K562 (cell line): ENCODE results near the gene WDR35. TPM values are rescaled to one million over a fixed set of nuclear protein-coding genes. Genes with fewer than 3 reads are reported as not detected.

ENCODE experiments used
- ATAC-seq: fragments of 200-7000 bp; cut with Tn5 transposase; 3 replicates; pipeline ENCODE4 v1.9.1; 2020; ENCODE audit warnings: moderate library complexity
- BruUV-seq: library from RNA; stranded (reverse); fragments of 400-500 nt; replicated peaks from 2 replicates; lab custom pipeline; 2021; lab: Mats Ljungman, UMichigan
- CTCF ChIA-PET: fragments of 300-600 bp; formaldehyde crosslinking; extraction: SDS; loops from one replicate; lab custom pipeline; 2021; ENCODE audit warnings: low intra/inter-chr PET ratio; lab: Yijun Ruan, JAX
- POLR2A ChIA-PET: fragments of 300-600, 350-650 bp; sonication (Branson Sonifier 250); formaldehyde crosslinking; extraction: SDS; loops from one replicate; lab custom pipeline; 2021; ENCODE audit warnings: antibody characterized with exemption, inconsistent platforms; lab: Yijun Ruan, JAX
- DNase-seq, 4 experiments: peaks; one replicate each; pipeline versions ENCODE4 v3.0.0 to v3.0.0-alpha.2; 2011 to 2018; ENCODE audit warnings: low spot score in 3 of 4, mixed read lengths in 3 of 4; ENCODE audit errors: extremely low read depth in 1 of 4
- FAIRE-seq: peaks from 2 replicates; lab custom pipeline; 2011; peaks lifted over from hg19 to GRCh38; lab: Jason Lieb, UNC
- H2AFZ ChIP-seq: 2 replicates; pipeline ENCODE4 v1.6.0; 2011; ENCODE audit warnings: low read depth, low read length, control low read depth, inconsistent platforms
- H3K27ac ChIP-seq: fragments of 200-600 bp; 3 replicates; pipeline ENCODE4 v1.8.0; 2011; ENCODE audit warnings: low read depth, mild to moderate bottlenecking, control low read depth, inconsistent platforms, low read length, moderate library complexity, mixed read lengths; ENCODE audit errors: extremely low read depth
- H3K27me3 ChIP-seq, 2 experiments: fragments of 300-600 bp in 1 of 2; 2 replicates in 1 of 2; 3 replicates in 1 of 2; pipeline versions ENCODE4 v1.6.0 to v1.8.0; 2011; ENCODE audit warnings: inconsistent platforms in 2 of 2, low read length in 2 of 2, mild to moderate bottlenecking in 1 of 2, mixed read lengths in 1 of 2, moderate library complexity in 1 of 2; ENCODE audit not compliant: control insufficient read depth in 2 of 2, insufficient read depth in 2 of 2
- H3K36me3 ChIP-seq: fragments of 300-600 bp; 3 replicates; pipeline ENCODE4 v1.8.0; 2011; ENCODE audit warnings: mild to moderate bottlenecking, low read length, inconsistent platforms; ENCODE audit not compliant: control insufficient read depth, insufficient read depth
- H3K4me1 ChIP-seq, 2 experiments: fragments of 200-600 bp in 1 of 2; replicated peaks in 1 of 2; 2 replicates in 1 of 2; 3 replicates in 1 of 2; pipeline versions ENCODE4 v1.5.1 to v1.8.0; 2011; ENCODE audit warnings: inconsistent platforms in 2 of 2, low read length in 2 of 2, mild to moderate bottlenecking in 1 of 2, mixed read lengths in 1 of 2, moderate library complexity in 1 of 2; ENCODE audit not compliant: control insufficient read depth in 2 of 2, insufficient read depth in 2 of 2
- H3K4me2 ChIP-seq: 2 replicates; pipeline ENCODE4 v1.6.1; 2011; ENCODE audit warnings: low read length, control low read depth, inconsistent platforms, mixed read lengths; ENCODE audit not compliant: insufficient read depth
- H3K4me3 ChIP-seq: fragments of 200-600 bp; sonication (generic), shearing (Covaris generic); 2 replicates; pipeline ENCODE4 v1.5.1; 2016; ENCODE audit warnings: control low read depth, inconsistent platforms
- H3K79me2 ChIP-seq: fragments of 200-600 bp; 3 replicates; pipeline ENCODE4 v1.8.0; 2011; ENCODE audit warnings: low read length, inconsistent platforms; ENCODE audit not compliant: control insufficient read depth, insufficient read depth
- H3K9ac ChIP-seq, 2 experiments: 2 replicates each; pipeline versions ENCODE4 v1.6.0 to v1.6.1; 2011; ENCODE audit warnings: low read depth in 2 of 2, low read length in 2 of 2, control low read depth in 1 of 2, inconsistent platforms in 1 of 2, mild to moderate bottlenecking in 1 of 2, mixed read lengths in 1 of 2; ENCODE audit not compliant: insufficient read depth in 1 of 2
- H3K9me1 ChIP-seq: one replicate; pipeline ENCODE4 v1.6.0; 2011; ENCODE audit warnings: inconsistent platforms, mild to moderate bottlenecking, low read length, moderate library complexity; ENCODE audit not compliant: control insufficient read depth, insufficient read depth
- H3K9me3 ChIP-seq: replicated peaks from 2 replicates; pipeline ENCODE4 v1.5.1; 2011; ENCODE audit warnings: low read depth, low read length, inconsistent platforms; ENCODE audit not compliant: control insufficient read depth, insufficient read depth
- H4K20me1 ChIP-seq: replicated peaks from 2 replicates; pipeline ENCODE4 v1.6.1; 2011; ENCODE audit warnings: low read length, inconsistent platforms, mixed read lengths; ENCODE audit not compliant: control insufficient read depth, insufficient read depth
- DACH1 ChIP-seq: fragments of 450-650 bp; IDR thresholded peaks from 2 replicates; pipeline ENCODE4 v1.6.1; 2018; ENCODE audit not compliant: partially characterized antibody
- NCOA4 ChIP-seq: fragments of 450-650 bp; IDR thresholded peaks from 2 replicates; pipeline ENCODE4 v1.6.1; 2018; ENCODE audit warnings: mild to moderate bottlenecking; ENCODE audit not compliant: partially characterized antibody
- RAD21 ChIP-seq, 2 experiments: fragments of 250-450 bp in 1 of 2; fragments of 450-650 bp in 1 of 2; sonication (Bioruptor Pico) in 1 of 2; formaldehyde crosslinking in 1 of 2; IDR thresholded peaks in 1 of 2; conservative IDR thresholded peaks in 1 of 2; 2 replicates each; pipeline versions ENCODE4 v1.4.0 to v1.8.0; 2020 to 2022; ENCODE audit warnings: mild to moderate bottlenecking in 2 of 2, moderate library complexity in 1 of 2
- WGBS: fragments of 100-300 bp; shearing (Covaris generic); methylation state at CpG from one replicate; pipeline ENCODE4 v1.1.6; 2016; ENCODE audit warnings: low coverage, mixed read lengths; ENCODE audit not compliant: insufficient coverage; ENCODE audit errors: missing lambda C conversion rate; 5-methylcytosine and 5-hydroxymethylcytosine counted together
- in situ Hi-C: fragments of 300-500 bp; cut with MboI; formaldehyde crosslinking; loops from 4 replicates; pipeline ENCODE4 v1.15.0; 2018; ENCODE audit warnings: inconsistent platforms, mixed read lengths
- intact Hi-C: fragments of 100-400 bp; cut with micrococcal nuclease; formaldehyde crosslinking; loops from 2 replicates; pipeline ENCODE4 v1.14.2; 2022
- polyA plus RNA-seq, 8 experiments: library from polyadenylated mRNA; depleted of rRNA in 4 of 8; stranded (reverse) in 5 of 8; unstranded in 3 of 8; fragments of >200 nt; fragmentation: Nextera tagmentation in 2 of 8; fragmentation: Illumina TruSeq in 1 of 8; extraction: Ambion mirVana in 2 of 8; extraction: Trizol in 1 of 8; gene quantifications; 2 replicates each; pipeline versions ENCODE4 v1.2.1 to v1.2.3, GENCODE V29; 2011 to 2014; ENCODE audit warnings: inconsistent platforms in 1 of 8, missing spikeins in 1 of 8
- total RNA-seq, 7 experiments: library from RNA; depleted of rRNA in 6 of 7; stranded (reverse); fragments of >200 nt in 6 of 7; fragmentation: Illumina TruSeq in 2 of 7; extraction: Trizol in 2 of 7; gene quantifications; 2 replicates each; pipeline versions ENCODE4 v1.2.1 to v1.2.3, GENCODE V29; 2011 to 2021; ENCODE audit warnings: low replicate concordance in 1 of 7
- TF ChIP-seq, protein P1 (sequence below): fragments of 450-650 bp; IDR thresholded peaks from 2 replicates; pipeline ENCODE4 v1.6.1; 2016; ENCODE audit warnings: mild to moderate bottlenecking
- TF ChIP-seq, protein P2 (sequence below), 2 experiments: fragments of 450-650 bp; formaldehyde crosslinking in 1 of 2; IDR thresholded peaks; 2 replicates each; pipeline versions ENCODE4 v1.4.0 to v1.6.1; 2014 to 2020; ENCODE audit warnings: mild to moderate bottlenecking in 2 of 2, borderline replicate concordance in 1 of 2, low read depth in 1 of 2
- TF ChIP-seq, protein P3 (sequence below): sonication (generic); formaldehyde crosslinking; IDR thresholded peaks from 2 replicates; pipeline ENCODE4 v1.8.1; 2023; ENCODE audit warnings: mild to moderate bottlenecking, missing genetic modification reagents

WDR35 gene
- total and polyA plus RNA-seq, 9 of the 15 experiments (the other 6 are each of a cell fraction or from before 2014, with no cell fraction given): 3.3 to 13.1 (median 8.0) TPM

DNA sequence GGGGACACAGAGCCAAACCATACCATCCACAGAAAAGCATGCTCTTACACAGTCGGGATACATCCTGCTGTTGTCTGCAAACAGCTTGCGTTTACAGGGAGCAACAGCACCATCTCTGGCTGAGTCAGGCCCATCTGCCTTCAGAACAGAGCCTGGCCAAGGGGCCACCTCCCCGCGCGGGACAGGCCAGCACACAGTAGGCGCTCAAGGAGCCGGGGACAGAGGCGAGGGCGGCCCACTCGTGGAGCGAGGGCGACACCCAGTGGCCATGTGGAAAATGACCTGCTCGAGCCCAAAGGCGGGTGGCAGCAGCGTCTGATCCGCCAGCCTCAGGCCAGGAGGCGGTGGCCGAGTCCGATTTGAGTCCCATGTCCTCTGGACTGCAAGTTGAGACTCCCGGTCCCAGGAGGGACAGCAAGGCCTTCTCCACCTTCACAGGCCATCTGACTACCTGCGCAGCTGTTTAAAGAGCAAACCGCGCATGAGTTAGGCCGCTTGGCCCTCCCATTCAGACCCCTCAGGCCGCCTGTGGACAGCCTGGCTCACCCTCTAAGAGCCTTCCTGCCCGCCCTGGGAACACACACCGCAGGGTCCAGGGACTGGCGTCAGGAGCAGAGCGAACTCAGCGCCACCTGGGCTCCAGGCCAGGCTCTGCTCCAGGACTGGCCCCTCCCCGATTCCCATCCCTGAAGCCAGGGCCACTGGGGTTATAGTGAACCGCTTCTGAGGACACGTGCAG is 126.4 kb downstream of the WDR35 start:
- peak; percentile 94 for ATAC-seq
- H3K4me3 ChIP-seq: no peak overlapping the region
- BruUV-seq: no TSS peak
- WGBS: 19% methylated on average over 31 of the region's 33 CpGs
- no peaks in the 10 kb centered on the region for H3K36me3 ChIP-seq
- FAIRE-seq: peak; percentile 79
- peak overlapping the region in 1 of 2 experiments; percentile 69; a peak in 2 of 4 replicates for H3K9ac ChIP-seq
- H3K4me2 ChIP-seq: peak overlapping the region; percentile 57
- ChIA-PET POLR2A (interaction anchor here (0.6 kb wide), 1 partner anchor 84 kb away, joined by 3 read pairs; no protein-coding TSS in a partner anchor), CTCF (interaction anchor here (0.9 to 1.3 kb wide), 4 partner anchors 94 to 1476 kb away, joined by 3 to 5 read pairs (median 3); no protein-coding TSS in a partner anchor)
- peaks cover 18 to 41% of the 10 kb centered on the region in 2 experiments for H3K27me3 ChIP-seq
- DNase-seq: peak; percentile 74 to 84 (median 80)
- H3K9me1 ChIP-seq: no peaks in the 10 kb centered on the region
- H2AFZ ChIP-seq: peak overlapping the region; percentile 80
- peaks cover 4 to 9% of the 10 kb centered on the region in 2 experiments; a peak in 3 of 5 replicates for H3K4me1 ChIP-seq
- in situ Hi-C loops (loop anchor here (5.0 to 25.0 kb wide), 4 partner anchors 509 to 1431 kb away; partner anchors contain the start of gene OSR1), intact Hi-C loops (loop anchor here (2.0 to 10.0 kb wide), 8 partner anchors 96 to 1466 kb away; no protein-coding TSS in a partner anchor)
- H4K20me1 ChIP-seq: 0 out of 2 replicates have a peak, but pooled peaks cover 3% of the 10 kb centered on the region
- H3K9me3 ChIP-seq: no peaks in the 10 kb centered on the region
- H3K27ac ChIP-seq: no peak overlapping the region
- no peaks in the 10 kb centered on the region for H3K79me2 ChIP-seq
- no peak for TF ChIP-seq NCOA4
- TF ChIP-seq, protein P1, sequence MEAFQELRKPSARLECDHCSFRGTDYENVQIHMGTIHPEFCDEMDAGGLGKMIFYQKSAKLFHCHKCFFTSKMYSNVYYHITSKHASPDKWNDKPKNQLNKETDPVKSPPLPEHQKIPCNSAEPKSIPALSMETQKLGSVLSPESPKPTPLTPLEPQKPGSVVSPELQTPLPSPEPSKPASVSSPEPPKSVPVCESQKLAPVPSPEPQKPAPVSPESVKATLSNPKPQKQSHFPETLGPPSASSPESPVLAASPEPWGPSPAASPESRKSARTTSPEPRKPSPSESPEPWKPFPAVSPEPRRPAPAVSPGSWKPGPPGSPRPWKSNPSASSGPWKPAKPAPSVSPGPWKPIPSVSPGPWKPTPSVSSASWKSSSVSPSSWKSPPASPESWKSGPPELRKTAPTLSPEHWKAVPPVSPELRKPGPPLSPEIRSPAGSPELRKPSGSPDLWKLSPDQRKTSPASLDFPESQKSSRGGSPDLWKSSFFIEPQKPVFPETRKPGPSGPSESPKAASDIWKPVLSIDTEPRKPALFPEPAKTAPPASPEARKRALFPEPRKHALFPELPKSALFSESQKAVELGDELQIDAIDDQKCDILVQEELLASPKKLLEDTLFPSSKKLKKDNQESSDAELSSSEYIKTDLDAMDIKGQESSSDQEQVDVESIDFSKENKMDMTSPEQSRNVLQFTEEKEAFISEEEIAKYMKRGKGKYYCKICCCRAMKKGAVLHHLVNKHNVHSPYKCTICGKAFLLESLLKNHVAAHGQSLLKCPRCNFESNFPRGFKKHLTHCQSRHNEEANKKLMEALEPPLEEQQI: 0 out of 2 replicates have a peak, but pooled peaks have one; percentile 24
- TF ChIP-seq, protein P2, sequence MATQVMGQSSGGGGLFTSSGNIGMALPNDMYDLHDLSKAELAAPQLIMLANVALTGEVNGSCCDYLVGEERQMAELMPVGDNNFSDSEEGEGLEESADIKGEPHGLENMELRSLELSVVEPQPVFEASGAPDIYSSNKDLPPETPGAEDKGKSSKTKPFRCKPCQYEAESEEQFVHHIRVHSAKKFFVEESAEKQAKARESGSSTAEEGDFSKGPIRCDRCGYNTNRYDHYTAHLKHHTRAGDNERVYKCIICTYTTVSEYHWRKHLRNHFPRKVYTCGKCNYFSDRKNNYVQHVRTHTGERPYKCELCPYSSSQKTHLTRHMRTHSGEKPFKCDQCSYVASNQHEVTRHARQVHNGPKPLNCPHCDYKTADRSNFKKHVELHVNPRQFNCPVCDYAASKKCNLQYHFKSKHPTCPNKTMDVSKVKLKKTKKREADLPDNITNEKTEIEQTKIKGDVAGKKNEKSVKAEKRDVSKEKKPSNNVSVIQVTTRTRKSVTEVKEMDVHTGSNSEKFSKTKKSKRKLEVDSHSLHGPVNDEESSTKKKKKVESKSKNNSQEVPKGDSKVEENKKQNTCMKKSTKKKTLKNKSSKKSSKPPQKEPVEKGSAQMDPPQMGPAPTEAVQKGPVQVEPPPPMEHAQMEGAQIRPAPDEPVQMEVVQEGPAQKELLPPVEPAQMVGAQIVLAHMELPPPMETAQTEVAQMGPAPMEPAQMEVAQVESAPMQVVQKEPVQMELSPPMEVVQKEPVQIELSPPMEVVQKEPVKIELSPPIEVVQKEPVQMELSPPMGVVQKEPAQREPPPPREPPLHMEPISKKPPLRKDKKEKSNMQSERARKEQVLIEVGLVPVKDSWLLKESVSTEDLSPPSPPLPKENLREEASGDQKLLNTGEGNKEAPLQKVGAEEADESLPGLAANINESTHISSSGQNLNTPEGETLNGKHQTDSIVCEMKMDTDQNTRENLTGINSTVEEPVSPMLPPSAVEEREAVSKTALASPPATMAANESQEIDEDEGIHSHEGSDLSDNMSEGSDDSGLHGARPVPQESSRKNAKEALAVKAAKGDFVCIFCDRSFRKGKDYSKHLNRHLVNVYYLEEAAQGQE (IDR thresholded peaks at IDR 0.05; ENCODE audit: borderline replicate concordance): peak; percentile 85
- TF ChIP-seq, protein P2 (CRISPR knock-in tag; IDR thresholded peaks at IDR 0.05; ENCODE audit: low read depth): no peak
- TF ChIP-seq DACH1: no peak
- TF ChIP-seq, protein P3, sequence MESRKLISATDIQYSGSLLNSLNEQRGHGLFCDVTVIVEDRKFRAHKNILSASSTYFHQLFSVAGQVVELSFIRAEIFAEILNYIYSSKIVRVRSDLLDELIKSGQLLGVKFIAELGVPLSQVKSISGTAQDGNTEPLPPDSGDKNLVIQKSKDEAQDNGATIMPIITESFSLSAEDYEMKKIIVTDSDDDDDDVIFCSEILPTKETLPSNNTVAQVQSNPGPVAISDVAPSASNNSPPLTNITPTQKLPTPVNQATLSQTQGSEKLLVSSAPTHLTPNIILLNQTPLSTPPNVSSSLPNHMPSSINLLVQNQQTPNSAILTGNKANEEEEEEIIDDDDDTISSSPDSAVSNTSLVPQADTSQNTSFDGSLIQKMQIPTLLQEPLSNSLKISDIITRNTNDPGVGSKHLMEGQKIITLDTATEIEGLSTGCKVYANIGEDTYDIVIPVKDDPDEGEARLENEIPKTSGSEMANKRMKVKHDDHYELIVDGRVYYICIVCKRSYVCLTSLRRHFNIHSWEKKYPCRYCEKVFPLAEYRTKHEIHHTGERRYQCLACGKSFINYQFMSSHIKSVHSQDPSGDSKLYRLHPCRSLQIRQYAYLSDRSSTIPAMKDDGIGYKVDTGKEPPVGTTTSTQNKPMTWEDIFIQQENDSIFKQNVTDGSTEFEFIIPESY (CRISPR knock-in tag): peak; percentile 93
- peak; percentile 97 for TF ChIP-seq RAD21 (CRISPR knock-in tag; conservative IDR thresholded peaks at IDR 0.05 in 1 of 2, IDR thresholded peaks at IDR 0.05 in 1 of 2)
